Hepatocyte (in vitro differentiated cells): Measurements from ENCODE around the gene ANKRD33. TPM values are rescaled to one million over a fixed set of nuclear protein-coding genes. Genes with fewer than 3 reads are reported as not detected.

Source experiments
- DNase-seq: peaks from one replicate; pipeline ENCODE4 v3.0.0-alpha.2; 2016; ENCODE audit warnings: low spot score
- H2AFZ ChIP-seq: fragments of 200-600 bp; sonication (generic); 2 replicates; pipeline ENCODE4 v1.6.0; 2016; ENCODE audit warnings: antibody characterized with exemption, mild to moderate bottlenecking
- H3K27ac ChIP-seq: fragments of 200-600 bp; sonication (generic); 2 replicates; pipeline ENCODE4 v1.5.1; 2016; ENCODE audit warnings: mild to moderate bottlenecking
- H3K27me3 ChIP-seq: fragments of 200-600 bp; sonication (generic); 2 replicates; pipeline ENCODE4 v1.6.1; 2016
- H3K36me3 ChIP-seq: fragments of 200-600 bp; sonication (generic); replicated peaks from 2 replicates; pipeline ENCODE4 v1.5.1; 2016; ENCODE audit warnings: low read depth; ENCODE audit not compliant: insufficient read depth
- H3K4me1 ChIP-seq: fragments of 200-600 bp; sonication (generic); 2 replicates; pipeline ENCODE4 v1.5.1; 2016; ENCODE audit warnings: mild to moderate bottlenecking, moderate library complexity; ENCODE audit not compliant: insufficient read depth
- H3K4me2 ChIP-seq: fragments of 200-600 bp; sonication (generic); 2 replicates; pipeline ENCODE4 v1.6.0; 2016
- H3K4me3 ChIP-seq: fragments of 200-600 bp; sonication (generic); 2 replicates; pipeline ENCODE4 v1.5.1; 2016; ENCODE audit warnings: mild to moderate bottlenecking
- H3K79me2 ChIP-seq: fragments of 200-600 bp; sonication (generic); 2 replicates; pipeline ENCODE4 v1.6.0; 2017; ENCODE audit warnings: mild to moderate bottlenecking
- H3K9me2 ChIP-seq: fragments of 200-600 bp; sonication (generic); replicated peaks from 2 replicates; pipeline ENCODE4 v1.6.0; 2017; ENCODE audit warnings: mild to moderate bottlenecking; ENCODE audit not compliant: insufficient read depth
- H3K9me3 ChIP-seq: fragments of 200-600 bp; sonication (generic); 2 replicates; pipeline ENCODE4 v1.5.1; 2016; ENCODE audit warnings: low read depth, mild to moderate bottlenecking
- H4K20me1 ChIP-seq: fragments of 200-600 bp; sonication (generic); 2 replicates; pipeline ENCODE4 v1.6.0; 2016; ENCODE audit warnings: mild to moderate bottlenecking; ENCODE audit not compliant: insufficient read depth, poor library complexity, severe bottlenecking
- CTCF ChIP-seq: fragments of 200-600 bp; sonication (generic); IDR thresholded peaks from 2 replicates; pipeline ENCODE4 v1.5.1; 2016; ENCODE audit warnings: antibody characterized with exemption, mild to moderate bottlenecking; ENCODE audit not compliant: poor library complexity
- EZH2 ChIP-seq: fragments of 200-600 bp; sonication (generic); IDR thresholded peaks from 2 replicates; pipeline ENCODE4 v1.6.1; 2016; ENCODE audit warnings: antibody characterized with exemption, mild to moderate bottlenecking, borderline replicate concordance
- EZH2phosphoT487 ChIP-seq: fragments of 200-600 bp; sonication (generic); IDR thresholded peaks from one replicate; pipeline ENCODE4 v1.6.1; 2018; ENCODE audit warnings: antibody characterized with exemption, mild to moderate bottlenecking, low read depth, moderate library complexity; ENCODE audit not compliant: unreplicated experiment, severe bottlenecking
- WGBS: methylation state at CpG from one replicate; pipeline ENCODE4 v1.1.6; 2016; ENCODE audit warnings: low lambda C conversion rate; ENCODE audit errors: missing lambda C conversion rate; 5-methylcytosine and 5-hydroxymethylcytosine counted together
- polyA plus RNA-seq: library from polyadenylated mRNA; unstranded; fragments of >200 nt; fragmentation: Nextera tagmentation; extraction: Ambion mirVana; gene quantifications from 2 replicates; pipeline ENCODE4 v1.2.1, GENCODE V29; 2016
- total RNA-seq: library from RNA; depleted of rRNA; stranded (reverse); fragments of >200 nt; gene quantifications from 2 replicates; pipeline ENCODE4 v1.2.3, GENCODE V29; 2014

The ANKRD33 gene
- total and polyA plus RNA-seq, 2 experiments from 2014 or later: 0.12 TPM; not detected in 1

- H3K36me3 ChIP-seq: no peaks in the 10 kb centered on the region
- H3K4me3 ChIP-seq: no peak overlapping the region
- H3K27ac ChIP-seq: no peak overlapping the region
- H3K4me2 ChIP-seq: no peak overlapping the region
- H4K20me1 ChIP-seq: no peaks in the 10 kb centered on the region
- no peak overlapping the region for H2AFZ ChIP-seq
- 60% methylated on average over 3 of the region's 3 CpGs for WGBS
- no peaks in the 10 kb centered on the region for H3K27me3 ChIP-seq
- peaks cover 28% of the 10 kb centered on the region for H3K4me1 ChIP-seq
- TF ChIP-seq CTCF (no peak), EZH2phosphoT487 (no peak)
- no peak for DNase-seq
- no peaks in the 10 kb centered on the region for H3K9me3 ChIP-seq
- no peaks in the 10 kb centered on the region for H3K9me2 ChIP-seq
- H3K79me2 ChIP-seq: no peaks in the 10 kb centered on the region
Measured at GRCh38 chr12:51910691-51911090, 22.8 kb downstream of the ANKRD33 start.

- DNase-seq: no peak
- Histone ChIP-seq H3K9me3 (no peaks in the 10 kb centered on the region), H2AFZ (no peak overlapping the region), H3K4me3 (no peak overlapping the region), H4K20me1 (no peaks in the 10 kb centered on the region), H3K27me3 (no peaks in the 10 kb centered on the region), H3K9me2 (no peaks in the 10 kb centered on the region), H3K4me1 (peaks cover 22% of the 10 kb centered on the region), H3K4me2 (peak overlapping the region; percentile 20), H3K27ac (peak overlapping the region; percentile 55), H3K36me3 (no peaks in the 10 kb centered on the region), H3K79me2 (no peaks in the 10 kb centered on the region)
- TF ChIP-seq CTCF (no peak), EZH2phosphoT487 (no peak), EZH2 (no peak)
- 73% methylated on average over 6 of the region's 6 CpGs for WGBS
Measured at GRCh38 chr12:51911307-51911706, 23.4 kb downstream of the ANKRD33 start.

- no peak for DNase-seq
- Histone ChIP-seq H3K4me3 (no peak overlapping the region), H2AFZ (no peak overlapping the region), H3K27ac (peak overlapping the region; percentile 55), H3K9me2 (no peaks in the 10 kb centered on the region), H4K20me1 (no peaks in the 10 kb centered on the region), H3K27me3 (no peaks in the 10 kb centered on the region), H3K4me2 (peak overlapping the region; percentile 20), H3K9me3 (no peaks in the 10 kb centered on the region), H3K36me3 (no peaks in the 10 kb centered on the region), H3K4me1 (peaks cover 20% of the 10 kb centered on the region), H3K79me2 (no peaks in the 10 kb centered on the region)
- 52% methylated on average over 7 of the region's 8 CpGs for WGBS
- no peak for TF ChIP-seq EZH2phosphoT487
- TF ChIP-seq EZH2: no peak
- TF ChIP-seq CTCF: no peak
Measured at GRCh38 chr12:51911788-51912711, 24.1 kb downstream of the ANKRD33 start.
